SH-SY5Y (cell line): ENCODE data around the gene CMBL.

Source experiments
- GATA2 ChIP-seq: IDR thresholded peaks from 2 replicates; pipeline ENCODE4 v1.6.1; 2011; ENCODE audit warnings: mild to moderate bottlenecking, low read depth, low read length
- GATA3 ChIP-seq: IDR thresholded peaks from 2 replicates; pipeline ENCODE4 v1.6.1; 2011; ENCODE audit warnings: low read depth, mild to moderate bottlenecking, low read length, moderate library complexity

CMBL gene

DNA sequence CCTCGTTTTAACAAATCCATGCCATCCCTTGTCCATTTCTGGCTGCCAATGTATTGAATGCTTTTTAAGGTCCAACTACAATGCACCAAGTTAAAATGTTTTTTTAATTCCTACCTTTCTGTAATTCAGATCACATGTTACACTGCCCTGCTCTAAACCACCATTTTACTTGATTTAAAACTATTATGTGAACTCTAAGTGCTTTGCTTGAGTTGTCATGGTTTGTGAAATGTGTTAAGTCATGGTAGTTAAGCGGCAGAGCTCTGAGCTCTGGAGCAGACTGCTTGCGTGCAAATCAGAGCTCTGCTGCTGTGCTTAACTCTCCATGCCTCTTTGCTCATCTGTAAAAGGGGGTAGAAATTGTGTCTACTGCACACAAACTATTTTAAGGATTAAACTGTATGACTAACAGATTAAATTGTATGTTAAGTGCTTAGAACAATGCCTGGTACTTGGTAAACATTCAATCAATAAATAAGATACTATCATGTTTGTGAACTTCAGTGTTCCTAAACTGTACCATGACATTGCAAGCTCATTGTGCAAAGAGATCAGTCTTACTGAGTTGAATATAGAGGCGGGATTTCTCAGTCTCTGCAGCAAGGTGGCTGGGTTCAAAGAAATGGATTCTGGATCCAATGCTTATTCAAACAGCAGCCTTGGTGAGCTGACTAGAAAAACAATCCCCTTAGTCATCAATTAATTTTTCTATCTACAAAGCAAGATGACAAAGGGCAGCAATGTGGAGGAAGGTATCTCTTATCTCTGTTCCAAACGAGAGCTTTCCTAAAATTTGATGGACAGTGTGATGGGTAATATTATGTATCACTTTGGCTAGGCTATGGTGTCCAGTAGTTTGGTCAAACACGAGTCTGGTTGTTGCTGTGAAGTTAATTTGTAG lies 16.1 kb upstream of the CMBL start:
- TF ChIP-seq GATA2 (no peak), GATA3 (no peak)

- no peak for TF ChIP-seq GATA3
- no peak for TF ChIP-seq GATA2
These were observed 14.2 kb upstream of the CMBL start for GRCh38 chr5:10321882-10322281.

GRCh38 chr5:10320793-10321192 lies 13.1 kb upstream of the CMBL start:
- TF ChIP-seq GATA3, result no peak
- TF ChIP-seq GATA2, result no peak

- TF ChIP-seq GATA3 (no peak), GATA2 (no peak)
These were observed 11.6 kb upstream of the CMBL start for GRCh38 chr5:10319202-10319851.

DNA sequence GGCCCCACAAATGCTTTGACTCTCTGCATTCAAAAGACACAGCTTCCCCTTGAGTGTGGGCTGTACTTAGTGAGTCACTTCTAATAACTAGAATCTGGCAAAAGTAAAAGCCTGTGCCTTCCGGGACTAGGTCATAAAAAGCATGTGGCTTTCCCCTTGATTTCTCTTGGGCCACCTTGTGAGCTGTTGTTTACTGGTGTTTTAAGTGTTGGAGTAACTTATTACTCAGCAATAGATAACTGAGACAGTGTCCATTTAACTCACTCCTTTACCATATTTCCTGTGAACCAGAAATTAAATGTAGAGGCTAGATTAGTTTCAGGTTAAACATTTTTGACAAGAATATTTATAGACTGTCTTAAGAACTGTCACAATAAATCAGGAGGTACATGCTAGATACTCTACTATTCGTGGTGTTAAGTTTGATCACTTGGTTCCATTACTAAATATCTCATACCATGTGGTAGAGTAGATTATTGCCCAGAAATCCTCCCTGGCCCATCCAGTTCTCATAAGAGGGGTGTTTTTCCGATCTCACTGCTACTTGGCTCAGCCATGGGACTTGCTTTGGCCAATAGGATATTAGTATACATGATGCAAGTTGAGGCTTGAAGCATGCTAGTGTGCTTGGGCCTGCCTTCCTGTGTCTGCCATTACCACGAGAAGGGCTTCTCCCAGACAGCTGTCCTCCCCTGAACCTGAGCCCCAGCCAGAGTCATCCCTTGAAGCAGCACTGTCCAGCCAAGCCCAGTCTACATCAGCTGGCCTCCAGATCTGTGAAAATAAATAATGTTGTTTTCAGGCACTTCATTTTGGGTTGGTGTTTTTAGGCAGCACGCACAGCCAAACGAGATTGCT lies 10.4 kb upstream of the CMBL start:
- TF ChIP-seq GATA2, result no peak
- no peak for TF ChIP-seq GATA3

DNA sequence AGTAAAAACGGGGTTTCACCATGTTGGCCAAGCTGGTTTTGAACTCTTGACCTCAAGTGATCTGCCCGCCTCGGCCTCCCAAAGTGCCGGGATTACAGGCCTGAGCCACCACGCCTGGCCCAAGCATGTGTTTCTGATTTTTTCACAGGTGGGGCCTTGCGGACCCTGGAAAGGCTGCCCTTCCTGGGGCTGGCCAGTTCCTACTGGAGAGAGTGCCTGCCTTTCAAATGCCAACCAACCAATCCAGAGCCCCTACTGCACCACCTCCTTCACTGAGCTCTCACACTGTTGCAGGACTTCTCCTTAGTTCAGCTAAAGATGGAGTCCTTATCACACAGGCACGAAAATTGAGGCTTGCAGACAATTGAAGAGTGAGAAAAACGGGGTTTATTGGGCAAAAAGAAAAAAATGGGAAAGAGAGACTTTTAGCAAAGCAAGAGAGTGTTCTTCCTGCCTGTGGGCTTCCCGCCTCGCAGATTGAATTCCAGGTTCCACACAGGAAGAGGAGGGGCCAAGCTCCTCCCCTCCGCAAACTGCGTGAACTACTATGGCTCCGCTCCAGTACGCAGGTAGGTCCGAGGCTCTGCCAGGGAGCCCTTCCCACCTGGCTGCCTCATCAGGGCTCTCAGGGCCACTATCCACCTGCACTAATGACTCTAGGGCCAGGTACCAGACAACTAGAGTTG lies 8.3 kb upstream of the CMBL start:
- no peak for TF ChIP-seq GATA2
- TF ChIP-seq GATA3, result no peak

GRCh38 chr5:10315201-10315600 lies 7.5 kb upstream of the CMBL start:
- no peak for TF ChIP-seq GATA2
- TF ChIP-seq GATA3, result no peak

- TF ChIP-seq GATA2, result no peak
These were observed 4.1 kb upstream of the CMBL start for GRCh38 chr5:10311595-10312425.

DNA sequence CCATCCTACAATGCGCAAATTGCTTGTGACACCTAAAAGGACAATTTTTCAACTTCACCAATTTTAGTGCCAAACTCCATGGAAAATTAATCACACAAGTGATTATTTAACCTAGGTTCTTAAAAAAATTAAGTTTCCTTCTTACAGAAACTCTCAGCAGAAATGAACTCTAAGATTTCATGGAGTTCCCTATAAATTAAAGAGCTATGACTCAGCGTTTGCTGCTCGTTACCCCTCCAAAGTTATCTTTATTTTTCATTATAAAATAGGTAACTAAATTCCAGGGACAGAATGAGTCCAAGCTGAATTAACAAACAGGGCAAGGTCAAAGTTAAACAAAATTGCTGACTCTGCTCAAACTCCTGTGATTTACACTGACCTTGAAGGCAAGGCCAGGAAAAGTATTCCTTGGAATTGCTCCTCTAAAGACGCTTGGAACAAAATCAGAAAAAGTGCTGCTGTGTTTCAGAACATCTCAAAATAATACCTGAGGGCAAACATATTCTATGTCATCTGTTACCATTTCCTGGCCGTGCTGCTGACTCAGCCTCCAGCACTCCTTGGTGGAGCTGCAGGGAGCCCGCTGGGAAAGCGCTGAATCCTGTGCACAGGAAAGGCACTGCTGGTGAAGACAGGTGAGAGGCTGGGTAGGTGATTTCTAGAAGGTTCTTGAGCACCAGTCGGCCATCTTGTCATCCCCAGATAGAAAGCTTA lies 2.5 kb upstream of the CMBL start:
- no peak for TF ChIP-seq GATA2
- TF ChIP-seq GATA3, result no peak

DNA sequence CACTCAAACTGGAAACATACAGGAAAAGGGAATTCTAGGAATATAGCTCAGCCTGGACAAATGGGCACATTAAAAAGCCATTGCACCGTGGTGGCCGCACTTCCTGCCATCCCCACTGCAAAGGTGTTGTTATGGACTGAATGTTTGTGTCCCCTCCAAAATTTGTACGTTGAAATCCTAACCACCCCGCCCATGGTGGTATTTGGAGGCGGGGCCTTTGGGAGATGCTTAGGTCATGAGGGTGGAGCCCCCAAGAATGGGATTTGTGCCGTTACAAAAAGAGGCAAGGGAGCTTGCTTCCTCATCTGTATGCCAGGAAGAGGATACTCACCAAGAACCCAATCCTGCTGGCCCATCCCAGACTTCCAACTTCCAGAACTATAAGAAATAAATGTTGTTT lies 1.1 kb upstream of the CMBL start:
- no peak for TF ChIP-seq GATA3
- no peak for TF ChIP-seq GATA2

DNA sequence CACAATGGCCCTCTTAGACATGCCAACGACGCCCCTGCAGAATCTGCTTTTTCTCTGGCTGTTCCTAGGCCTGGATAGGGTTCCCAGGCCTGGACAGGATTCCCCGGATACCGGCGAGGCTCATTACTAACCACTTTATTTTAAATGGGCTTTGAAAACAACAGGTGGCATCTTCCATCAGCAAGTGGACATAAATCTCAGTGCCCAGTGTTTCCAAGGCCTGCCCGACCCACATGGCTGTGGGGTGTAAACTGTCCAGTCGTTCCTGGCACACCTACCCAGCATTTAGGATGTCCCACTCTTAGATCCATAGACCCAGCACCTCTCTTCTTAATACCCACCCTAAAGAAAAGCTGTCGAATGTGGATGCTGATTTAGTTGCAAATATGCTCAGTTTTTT lies 896 bp downstream of the CMBL start:
- TF ChIP-seq GATA3, result no peak
- no peak for TF ChIP-seq GATA2

DNA sequence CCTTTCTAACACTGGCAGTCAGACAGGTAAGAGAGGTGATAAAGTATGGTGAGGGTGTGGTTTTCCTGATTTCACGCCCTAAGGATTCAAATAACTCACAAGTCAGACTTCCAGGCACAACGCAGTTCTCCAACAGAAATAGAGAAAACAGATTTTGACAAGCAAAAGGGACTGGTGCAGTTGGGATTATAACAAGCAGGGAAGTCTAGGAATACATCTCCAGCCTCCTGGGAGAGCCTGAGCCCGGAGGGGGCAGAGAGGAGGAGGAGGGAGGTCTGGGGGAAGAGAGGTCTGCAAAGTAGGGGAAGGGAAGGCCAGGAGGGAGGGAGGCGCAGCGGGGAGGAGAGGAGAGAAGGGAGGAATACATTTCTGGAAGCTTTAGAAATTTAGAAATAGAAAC lies 1.6 kb downstream of the CMBL start:
- TF ChIP-seq GATA2 (no peak), GATA3 (no peak)
